Transverse colon (tissue), 4 donors: ENCODE measurements around the gene AGK. TPM values are rescaled to one million over a fixed set of nuclear protein-coding genes. Genes with fewer than 3 reads are reported as not detected.
"Not testable (repeated sequence)": the region's sequence is repeated elsewhere in the genome, so short reads cannot be mapped to it uniquely, and the experiment has no call there.

Experiments used
- DNase-seq: peaks from one replicate; pipeline ENCODE4 v3.0.0-alpha.2; 2019
- H3K27ac ChIP-seq, 4 donors: fragments of 200-600 bp; sonication (generic); 2 replicates each; pipeline ENCODE4 v1.5.1; 2016 to 2018; ENCODE audit warnings: inconsistent platforms in 4 of 4
- H3K27me3 ChIP-seq: fragments of 200-600 bp; sonication (generic); 2 replicates; pipeline ENCODE4 v1.5.1; 2017; ENCODE audit warnings: inconsistent platforms
- H3K36me3 ChIP-seq, 4 donors: fragments of 200-600 bp; sonication (generic); 2 replicates each; pipeline ENCODE4 v1.5.1; 2017 to 2019; ENCODE audit warnings: inconsistent platforms in 4 of 4
- H3K4me1 ChIP-seq, 4 donors: fragments of 200-600 bp; sonication (generic); 2 replicates each; pipeline ENCODE4 v1.5.1; 2017 to 2020; ENCODE audit warnings: inconsistent platforms in 4 of 4
- H3K4me3 ChIP-seq, 4 donors: fragments of 200-600 bp; sonication (generic); 1 replicate in 1 of 4; 2 replicates in 3 of 4; pipeline versions ENCODE4 v1.5.1 to v1.6.1; 2017 to 2019; ENCODE audit warnings: inconsistent platforms in 4 of 4
- H3K9me3 ChIP-seq, 2 donors: fragments of 200-600 bp; sonication (generic); 2 replicates each; pipeline ENCODE4 v1.5.1; 2017 to 2019; ENCODE audit warnings: inconsistent platforms in 2 of 2
- CTCF ChIP-seq, 5 experiments: fragments of 200-600 bp in 3 of 5; fragments of 450-650 bp in 2 of 5; sonication (generic) in 3 of 5; IDR thresholded peaks; 1 replicate in 2 of 5; 2 replicates in 3 of 5; pipeline ENCODE4 v1.5.1; 2016 to 2017; ENCODE audit warnings: antibody characterized with exemption in 5 of 5, inconsistent platforms in 3 of 5, mild to moderate bottlenecking in 2 of 5, moderate library complexity in 1 of 5
- EP300 ChIP-seq: sonication (generic); formaldehyde crosslinking; IDR thresholded peaks from one replicate; pipeline ENCODE4 v1.6.1; 2017; ENCODE audit warnings: antibody characterized with exemption, low read depth
- POLR2A ChIP-seq: fragments of 450-650 bp; IDR thresholded peaks from one replicate; pipeline ENCODE4 v1.6.1; 2016; ENCODE audit warnings: antibody characterized with exemption, mild to moderate bottlenecking, moderate library complexity
- POLR2AphosphoS5 ChIP-seq, 3 donors: sonication (generic); formaldehyde crosslinking; IDR thresholded peaks; one replicate each; pipeline ENCODE4 v1.6.1; 2016; ENCODE audit warnings: antibody characterized with exemption in 3 of 3
- WGBS, 2 donors: methylation state at CpG; one replicate each; pipeline ENCODE4 v1.1.5; 2018; ENCODE audit warnings: low coverage in 1 of 2; 5-methylcytosine and 5-hydroxymethylcytosine counted together
- in situ Hi-C, 4 donors: fragments of 200-750 bp; cut with MboI; loops; one replicate each; pipeline versions ENCODE4 v1.15.0 to v1.15.1; 2017; ENCODE audit warnings: low sequenced_read_pairs in 3 of 4, low pct_ligation_motif_present in 1 of 4, low pct_unique_long_range_greater_than_20kb in 1 of 4
- intact Hi-C: fragments of 100-400 bp; cut with DNase I; formaldehyde crosslinking; loops from one replicate; pipeline ENCODE4 v1.15.1; 2023; ENCODE audit warnings: low total_unique reads
- total RNA-seq, 4 donors: library from RNA; depleted of rRNA; stranded (reverse); fragments of >200 nt; gene quantifications; one replicate each; pipeline ENCODE4 v1.1.0, GENCODE V29; 2016

Gene AGK
- total RNA-seq, 4 donors from 2014 or later = 5.4 to 22.8 (median 19.1) TPM

GRCh38 chr7:141685285-141686023 is 134.2 kb downstream of the AGK start:
- Histone ChIP-seq H3K27ac (no peak overlapping the region), H3K36me3 (peaks cover 0 to 16% (median 7%) of the 10 kb centered on the region in 4 donors)
- in situ Hi-C loops = no loop called here

GRCh38 chr7:141686074-141686473 is 134.9 kb downstream of the AGK start:
- Histone ChIP-seq H3K4me3 (no peak overlapping the region), H3K36me3 (peaks cover 0 to 16% (median 7%) of the 10 kb centered on the region in 4 donors), H3K9me3 (no peaks in the 10 kb centered on the region), H3K4me1 (no peaks in the 10 kb centered on the region), H3K27ac (no peak overlapping the region), H3K27me3 (no peaks in the 10 kb centered on the region)
- no peak for DNase-seq
- 86 to 96% methylated on average over 3 of the region's 3 CpGs for WGBS, 2 donors
- TF ChIP-seq CTCF (IDR thresholded peaks at IDR 0.05) = no peak
- no peak for TF ChIP-seq EP300
- TF ChIP-seq POLR2A = no peak
- no peak for TF ChIP-seq POLR2AphosphoS5 (IDR thresholded peaks at IDR 0.05)
- intact Hi-C loops (no loop called here), in situ Hi-C loops (no loop called here)

More at GRCh38 chr7:141685285-141686023, 134.2 kb downstream of the AGK start:
- Histone ChIP-seq H3K4me3 (no peak overlapping the region), H3K27me3 (no peaks in the 10 kb centered on the region), H3K4me1 (no peaks in the 10 kb centered on the region), H3K9me3 (no peaks in the 10 kb centered on the region)
- TF ChIP-seq CTCF (IDR thresholded peaks at IDR 0.05) (no peak), POLR2AphosphoS5 (IDR thresholded peaks at IDR 0.05) (no peak), POLR2A (no peak), EP300 (no peak)
- WGBS, 2 donors = 88 to 93% methylated on average over 6 to 27 of the region's 27 CpGs
- DNase-seq = no peak
- intact Hi-C loops = no loop called here

- H3K4me1 ChIP-seq = no peaks in the 10 kb centered on the region
- no peaks in the 10 kb centered on the region for H3K27me3 ChIP-seq
- no peak overlapping the region for H3K27ac ChIP-seq
- intact Hi-C loops (no loop called here), in situ Hi-C loops (no loop called here)
- no peak for DNase-seq
- peaks cover 0 to 16% (median 7%) of the 10 kb centered on the region in 4 donors for H3K36me3 ChIP-seq
- no peak overlapping the region for H3K4me3 ChIP-seq
- WGBS, 2 donors = 71 to 81% methylated on average over 1 to 6 of the region's 6 CpGs
- TF ChIP-seq POLR2AphosphoS5 (IDR thresholded peaks at IDR 0.05) (no peak), EP300 (no peak), CTCF (IDR thresholded peaks at IDR 0.05) (no peak)
- H3K9me3 ChIP-seq = no peaks in the 10 kb centered on the region
Observed at GRCh38 chr7:141686670-141687069, 135.5 kb downstream of the AGK start.

DNA sequence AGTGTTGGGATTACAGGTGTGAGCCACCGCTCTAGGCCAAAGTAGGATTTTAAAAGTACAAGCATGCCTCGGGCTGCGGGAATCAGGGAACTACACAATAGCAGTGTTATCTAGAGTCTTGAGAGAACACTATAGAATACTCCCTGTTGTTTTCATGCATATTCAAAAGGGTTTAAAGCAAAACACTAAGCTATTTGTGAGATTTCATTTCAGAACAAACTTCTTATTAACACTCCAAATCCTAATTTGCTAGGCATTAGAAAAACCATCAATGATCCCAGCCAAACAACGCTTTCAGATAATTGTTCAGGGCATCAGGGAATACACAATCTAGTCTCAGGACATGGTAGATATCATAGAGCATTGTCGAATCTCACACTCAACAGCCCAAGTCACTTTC is 136.8 kb downstream of the AGK start:
- intact Hi-C loops = no loop called here
- WGBS, 2 donors = 97 to 98% methylated on average over 5 of the region's 5 CpGs
- no peaks in the 10 kb centered on the region for H3K9me3 ChIP-seq
- no peak overlapping the region for H3K4me3 ChIP-seq
- H3K4me1 ChIP-seq = no peaks in the 10 kb centered on the region
- in situ Hi-C loops = no loop called here
- DNase-seq = no peak
- TF ChIP-seq POLR2AphosphoS5 (IDR thresholded peaks at IDR 0.05) = no peak
- no peak for TF ChIP-seq CTCF (IDR thresholded peaks at IDR 0.05)
- TF ChIP-seq EP300 = no peak
- no peak for TF ChIP-seq POLR2A
- peaks cover 0 to 10% (median 4%) of the 10 kb centered on the region in 4 donors for H3K36me3 ChIP-seq
- H3K27ac ChIP-seq = no peak overlapping the region
- no peaks in the 10 kb centered on the region for H3K27me3 ChIP-seq

- H3K27me3 ChIP-seq, intact Hi-C loops, H3K27ac ChIP-seq, in situ Hi-C loops, H3K4me1 ChIP-seq, H3K4me3 ChIP-seq, DNase-seq, H3K9me3 ChIP-seq, H3K36me3 ChIP-seq: not testable (repeated sequence)
- 91 to 97% methylated on average over 3 of the region's 3 CpGs for WGBS, 2 donors
Observed at GRCh38 chr7:141689072-141689825, 138.0 kb downstream of the AGK start.
